Femur (tissue), 1 donor: ENCODE measurements around the gene ARHGAP42.

Source experiments
- DNase-seq: peaks from one replicate; pipeline ENCODE4 v3.0.0-alpha.2; 2017

ARHGAP42 gene

GRCh38 chr11:100808904-100809491 is 121.9 kb downstream of the ARHGAP42 start:
- DNase-seq: no peak

GRCh38 chr11:100810146-100810545 is 123.1 kb downstream of the ARHGAP42 start:
- no peak for DNase-seq

GRCh38 chr11:100810666-100811065 is 123.6 kb downstream of the ARHGAP42 start:
- DNase-seq: no peak

- no peak for DNase-seq
Measured at GRCh38 chr11:100812517-100812916, 125.4 kb downstream of the ARHGAP42 start.

GRCh38 chr11:100815787-100816330 is 128.8 kb downstream of the ARHGAP42 start:
- no peak for DNase-seq

- DNase-seq: no peak
Measured at GRCh38 chr11:100816823-100817222, 129.7 kb downstream of the ARHGAP42 start.

GRCh38 chr11:100817620-100818019 is 130.5 kb downstream of the ARHGAP42 start:
- no peak for DNase-seq

GRCh38 chr11:100820621-100821020 is 133.5 kb downstream of the ARHGAP42 start:
- DNase-seq: no peak

GRCh38 chr11:100821198-100821597 is 134.1 kb downstream of the ARHGAP42 start:
- DNase-seq: no peak

- no peak for DNase-seq
Measured at GRCh38 chr11:100823360-100823759, 136.3 kb downstream of the ARHGAP42 start.

GRCh38 chr11:100824041-100824809 is 137.1 kb downstream of the ARHGAP42 start:
- no peak for DNase-seq

- DNase-seq: no peak
Measured at GRCh38 chr11:100825626-100826025, 138.5 kb downstream of the ARHGAP42 start.

GRCh38 chr11:100827934-100828661 is 141.0 kb downstream of the ARHGAP42 start:
- no peak for DNase-seq

- no peak for DNase-seq
Measured at GRCh38 chr11:100830274-100830673, 143.2 kb downstream of the ARHGAP42 start.

- no peak for DNase-seq
Measured at GRCh38 chr11:100830978-100831732, 144.1 kb downstream of the ARHGAP42 start.

- no peak for DNase-seq
Measured at GRCh38 chr11:100831929-100832494, 144.9 kb downstream of the ARHGAP42 start.

GRCh38 chr11:100832829-100833228 is 145.7 kb downstream of the ARHGAP42 start:
- DNase-seq: no peak

GRCh38 chr11:100833276-100833675 is 146.2 kb downstream of the ARHGAP42 start:
- no peak for DNase-seq

GRCh38 chr11:100835854-100836253 is 148.8 kb downstream of the ARHGAP42 start:
- no peak for DNase-seq

- DNase-seq: no peak
Measured at GRCh38 chr11:100837311-100837710, 150.2 kb downstream of the ARHGAP42 start.

GRCh38 chr11:100841711-100842407 is 154.8 kb downstream of the ARHGAP42 start:
- DNase-seq: no peak

GRCh38 chr11:100847696-100848216 is 160.7 kb downstream of the ARHGAP42 start:
- DNase-seq: no peak
